HCT116 (cell line): Measurements from ENCODE around the gene NBEAL2. TPM values are rescaled to one million over a fixed set of nuclear protein-coding genes. Genes with fewer than 3 reads are reported as not detected.

ENCODE experiments used
- ATAC-seq: fragments of 200-7000 bp; cut with Tn5 transposase; 2 replicates; pipeline ENCODE4 v1.9.1; 2020; ENCODE audit warnings: mild to moderate bottlenecking, moderate library complexity
- BruUV-seq: library from RNA; stranded (reverse); fragments of 400-500 nt; replicated peaks from 2 replicates; lab custom pipeline; 2021; lab: Mats Ljungman, UMichigan
- CTCF ChIA-PET: fragments of 300-600 bp; sonication (Branson Sonifier 250); formaldehyde crosslinking; loops from one replicate; lab custom pipeline; 2021; ENCODE audit warnings: antibody characterized with exemption; lab: Charles Lee
- POLR2A ChIA-PET: fragments of 300-600, 350-600 bp; sonication (Branson Sonifier 250); formaldehyde crosslinking; loops from one replicate; lab custom pipeline; 2021; ENCODE audit warnings: antibody characterized with exemption; lab: Charles Lee
- RAD21 ChIA-PET, 2 experiments: fragments of 300-600 bp; sonication (Branson Sonifier 250); formaldehyde crosslinking; loops; one replicate each; lab custom pipeline; 2023; ENCODE audit warnings: low total read pairs in 2 of 2; ENCODE audit not compliant: uncharacterized antibody in 2 of 2, unreplicated experiment in 2 of 2, low non-redundant PET in 1 of 2; lab: Charles Lee
- DNase-seq: peaks from one replicate; pipeline ENCODE4 v3.0.0-alpha.2; 2010; ENCODE audit warnings: low read depth, low spot score
- H2AFZ ChIP-seq: fragments of 200-600 bp; shearing (Covaris generic), sonication (generic); 2 replicates; pipeline ENCODE4 v1.6.1; 2017; ENCODE audit warnings: low read depth, mixed run types, mixed read lengths, antibody characterized with exemption, low read length; ENCODE audit not compliant: poor library complexity, severe bottlenecking
- H3K27ac ChIP-seq: 2 replicates; pipeline ENCODE4 v1.5.1; 2012; ENCODE audit warnings: low read depth, low read length
- H3K27me3 ChIP-seq: fragments of 200-600 bp; sonication (generic); 2 replicates; pipeline ENCODE4 v1.6.1; 2016; ENCODE audit warnings: mixed run types, low read length, mixed read lengths; ENCODE audit not compliant: insufficient read depth
- H3K36me3 ChIP-seq, 2 experiments: fragments of 200-500 bp in 1 of 2; fragments of 200-600 bp in 1 of 2; sonication (Bioruptor generic) in 1 of 2; sonication (generic) in 1 of 2; 2 replicates each; pipeline versions ENCODE4 v1.5.1 to v1.6.1; 2014 to 2016; ENCODE audit warnings: low read length in 2 of 2, inconsistent platforms in 1 of 2, mixed read lengths in 1 of 2, mixed run types in 1 of 2; ENCODE audit not compliant: insufficient read depth in 2 of 2, control insufficient read depth in 1 of 2
- H3K4me1 ChIP-seq, 2 experiments: fragments of 200-600 bp in 1 of 2; sonication (generic) in 1 of 2; 2 replicates each; pipeline versions ENCODE4 v1.5.1 to v1.6.1; 2012 to 2017; ENCODE audit warnings: low read length in 2 of 2, inconsistent platforms in 1 of 2, mild to moderate bottlenecking in 1 of 2, mixed read lengths in 1 of 2, mixed run types in 1 of 2, moderate library complexity in 1 of 2; ENCODE audit not compliant: insufficient read depth in 2 of 2, control insufficient read depth in 1 of 2
- H3K4me2 ChIP-seq: fragments of 200-600 bp; sonication (generic); 2 replicates; pipeline ENCODE4 v1.6.1; 2017; ENCODE audit warnings: mixed run types, low read length, mixed read lengths
- H3K4me3 ChIP-seq, 2 experiments: fragments of 200-600 bp in 1 of 2; sonication (generic) in 1 of 2; replicated peaks in 1 of 2; 2 replicates each; pipeline ENCODE4 v1.5.1; 2011 to 2016; ENCODE audit warnings: low read length in 2 of 2, control low read depth in 1 of 2, low read depth in 1 of 2, mild to moderate bottlenecking in 1 of 2, mixed read lengths in 1 of 2, mixed run types in 1 of 2
- H3K79me2 ChIP-seq: fragments of 200-600 bp; sonication (generic); 2 replicates; pipeline ENCODE4 v1.6.1; 2017; ENCODE audit warnings: mild to moderate bottlenecking, mixed run types, low read length, moderate library complexity, mixed read lengths; ENCODE audit not compliant: insufficient read depth
- H3K9ac ChIP-seq: fragments of 200-600 bp; sonication (generic); 2 replicates; pipeline ENCODE4 v1.6.1; 2016; ENCODE audit warnings: low read length, mixed read lengths
- H3K9me2 ChIP-seq: fragments of 200-600 bp; sonication (generic), shearing (Covaris generic); 2 replicates; pipeline ENCODE4 v1.6.1; 2017; ENCODE audit warnings: mixed run types, mild to moderate bottlenecking, moderate library complexity; ENCODE audit not compliant: insufficient read depth
- H3K9me3 ChIP-seq, 2 experiments: fragments of 200-500 bp in 1 of 2; fragments of 200-600 bp in 1 of 2; sonication (Bioruptor generic) in 1 of 2; sonication (generic) in 1 of 2; 2 replicates each; pipeline ENCODE4 v1.6.1; 2014 to 2017; ENCODE audit warnings: low read length in 2 of 2, mixed read lengths in 2 of 2, inconsistent platforms in 1 of 2, low read depth in 1 of 2, mild to moderate bottlenecking in 1 of 2, mixed run types in 1 of 2, moderate library complexity in 1 of 2; ENCODE audit not compliant: control insufficient read depth in 1 of 2, insufficient read depth in 1 of 2
- H4K20me1 ChIP-seq: fragments of 200-600 bp; sonication (generic), shearing (Covaris generic); 2 replicates; pipeline ENCODE4 v1.6.1; 2017; ENCODE audit warnings: mixed run types, mild to moderate bottlenecking, moderate library complexity; ENCODE audit not compliant: insufficient read depth
- ATF3 ChIP-seq: IDR thresholded peaks from 2 replicates; pipeline ENCODE4 v1.6.1; 2012
- CTCF ChIP-seq, 3 experiments: fragments of 200-600 bp in 1 of 3; sonication (generic) in 1 of 3; IDR thresholded peaks in 2 of 3; conservative IDR thresholded peaks in 1 of 3; 2 replicates each; pipeline ENCODE4 v1.5.1; 2012 to 2017; ENCODE audit warnings: low read depth in 2 of 3, low read length in 2 of 3, antibody characterized with exemption in 1 of 3, borderline replicate concordance in 1 of 3, control low read depth in 1 of 3, mild to moderate bottlenecking in 1 of 3, mixed read lengths in 1 of 3, mixed run types in 1 of 3, moderate library complexity in 1 of 3; ENCODE audit not compliant: insufficient read depth in 1 of 3
- EGR1 ChIP-seq: IDR thresholded peaks from 2 replicates; pipeline ENCODE4 v1.6.1; 2012; ENCODE audit warnings: low read depth
- ELF1 ChIP-seq: IDR thresholded peaks from 2 replicates; pipeline ENCODE4 v1.6.1; 2012; ENCODE audit warnings: low read depth, borderline replicate concordance
- EZH2 ChIP-seq: fragments of 200-600 bp; sonication (generic); IDR thresholded peaks from 2 replicates; pipeline ENCODE4 v1.6.1; 2017; ENCODE audit warnings: antibody characterized with exemption, mixed run types
- EZH2phosphoT487 ChIP-seq: fragments of 200-600 bp; IDR thresholded peaks from 2 replicates; pipeline ENCODE4 v1.6.1; 2018; ENCODE audit warnings: antibody characterized with exemption, borderline replicate concordance
- FOSL1 ChIP-seq: IDR thresholded peaks from 2 replicates; pipeline ENCODE4 v1.6.1; 2012; ENCODE audit warnings: low read depth
- JUND ChIP-seq: IDR thresholded peaks from 2 replicates; pipeline ENCODE4 v1.6.1; 2012
- MAX ChIP-seq: IDR thresholded peaks from 2 replicates; pipeline ENCODE4 v1.6.1; 2012
- POLR2A ChIP-seq: IDR thresholded peaks from 2 replicates; pipeline ENCODE4 v1.7.0; 2011; ENCODE audit warnings: borderline replicate concordance; ENCODE audit not compliant: insufficient read depth, insufficient read length; ENCODE audit errors: extremely low read depth
- POLR2AphosphoS5 ChIP-seq: IDR thresholded peaks from 2 replicates; pipeline ENCODE4 v1.6.1; 2011; ENCODE audit warnings: mild to moderate bottlenecking, low read depth, low read length, moderate library complexity
- RAD21 ChIP-seq: IDR thresholded peaks from 2 replicates; pipeline ENCODE4 v1.6.1; 2012; ENCODE audit warnings: low read depth, mild to moderate bottlenecking
- REST ChIP-seq: IDR thresholded peaks from 2 replicates; pipeline ENCODE4 v1.6.1; 2012; ENCODE audit warnings: low read depth
- SIN3A ChIP-seq: IDR thresholded peaks from 2 replicates; pipeline ENCODE4 v1.6.1; 2012; ENCODE audit warnings: low read depth
- SP1 ChIP-seq: IDR thresholded peaks from 2 replicates; pipeline ENCODE4 v1.6.1; 2012; ENCODE audit warnings: low read depth
- YY1 ChIP-seq: IDR thresholded peaks from 2 replicates; pipeline ENCODE4 v1.6.1; 2011; ENCODE audit warnings: low read length, low read depth, moderate library complexity, mild to moderate bottlenecking; ENCODE audit not compliant: insufficient replicate concordance; ENCODE audit errors: extremely low read depth
- ZNF274 ChIP-seq: fragments of 200-500 bp; sonication (Bioruptor generic); IDR thresholded peaks from 2 replicates; pipeline ENCODE4 v1.6.1; 2014; ENCODE audit warnings: mild to moderate bottlenecking, low read depth, low read length, inconsistent platforms
- intact Hi-C: fragments of 100-400 bp; cut with micrococcal nuclease; formaldehyde crosslinking; loops from 2 replicates; pipeline ENCODE4 v1.10.0; 2022
- total RNA-seq: library from RNA; stranded (reverse); gene quantifications from one replicate; pipeline ENCODE4 v1.2.1, GENCODE V29; 2021; ENCODE audit not compliant: unreplicated experiment

Gene NBEAL2
- total RNA-seq, 1 experiment from 2014 or later, result 72.9 TPM

GRCh38 chr3:46947981-46948791, 31.3 kb upstream of the NBEAL2 start (continued):
- TF ChIP-seq CTCF (IDR thresholded peaks at IDR 0.05 in 2 of 3, conservative IDR thresholded peaks at IDR 0.05 in 1 of 3; ENCODE audit: borderline replicate concordance in 1 of 3, insufficient read depth in 1 of 3, low read depth in 2 of 3, low read length in 2 of 3), result no peak
- TF ChIP-seq, all 23 proteins: peak for 6

GRCh38 chr3:46948830-46949671, 30.4 kb upstream of the NBEAL2 start:
- no TSS peak for BruUV-seq
- H3K9me3 ChIP-seq, result no peaks in the 10 kb centered on the region
- H3K4me1 ChIP-seq, result peaks cover 59 to 85% of the 10 kb centered on the region in 2 experiments
- H3K27me3 ChIP-seq, result no peaks in the 10 kb centered on the region
- peaks cover 98% of the 10 kb centered on the region for H3K79me2 ChIP-seq
- no peaks in the 10 kb centered on the region for H3K9me2 ChIP-seq
- peak overlapping the region; percentile 64 for H3K4me2 ChIP-seq
- RAD21 ChIA-PET, result interaction anchor here in 1 of 2 experiments (1.3 kb wide), 1 partner anchor 30 kb away, joined by 3 read pairs; the partner anchor contains the start of gene NBEAL2
- peaks cover 0 to 9% of the 10 kb centered on the region in 2 experiments; a peak in 1 of 4 replicates for H3K36me3 ChIP-seq
- DNase-seq (no peak), ATAC-seq (no peak)
- no peak overlapping the region for H2AFZ ChIP-seq
- H3K9ac ChIP-seq, result peak overlapping the region; percentile 30; the same call in 1 of the 2 replicates
- H3K27ac ChIP-seq, result peak overlapping the region; percentile 50
- intact Hi-C loops, result no loop called here
- peak overlapping the region in 1 of 2 experiments; percentile 34; a peak in 2 of 4 replicates for H3K4me3 ChIP-seq
- H4K20me1 ChIP-seq, result peaks cover 46% of the 10 kb centered on the region; the same call in 1 of the 2 replicates
- CTCF ChIA-PET, result no interaction called here
- POLR2A ChIA-PET, result no interaction called here
- TF ChIP-seq POLR2AphosphoS5, result no peak
- no peak for TF ChIP-seq EGR1
- no peak for TF ChIP-seq SP1
- no peak for TF ChIP-seq EZH2phosphoT487
- no peak for TF ChIP-seq ELF1
- no peak for TF ChIP-seq POLR2A
- TF ChIP-seq YY1, result no peak
- TF ChIP-seq EZH2, result no peak
- TF ChIP-seq FOSL1, result no peak
- no peak for TF ChIP-seq JUND
- TF ChIP-seq MAX, result no peak
- no peak for TF ChIP-seq ATF3
- no peak for TF ChIP-seq ZNF274
- TF ChIP-seq REST, result no peak
- no peak for TF ChIP-seq SIN3A
- no peak for TF ChIP-seq RAD21
